Astrocyte (in vitro differentiated cells and primary cell): ENCODE data around the gene ZNF776. TPM values are rescaled to one million over a fixed set of nuclear protein-coding genes. Genes with fewer than 3 reads are reported as not detected.

Experiments
- DNase-seq: peaks from one replicate; pipeline ENCODE4 v3.0.0-alpha.2; 2010; ENCODE audit warnings: low read depth
- FAIRE-seq: peaks from 2 replicates; lab custom pipeline; 2011; peaks lifted over from hg19 to GRCh38; lab: Jason Lieb, UNC
- H2AFZ ChIP-seq: 2 replicates; pipeline ENCODE4 v1.6.0; 2012; ENCODE audit warnings: low read depth, low read length, inconsistent platforms
- H3K27ac ChIP-seq: 2 replicates; pipeline ENCODE4 v1.5.1; 2011; ENCODE audit warnings: low read depth, low read length, inconsistent platforms
- H3K27me3 ChIP-seq: 2 replicates; pipeline ENCODE4 v1.6.0; 2011; ENCODE audit warnings: low read length, inconsistent platforms; ENCODE audit not compliant: insufficient read depth
- H3K36me3 ChIP-seq: 2 replicates; pipeline ENCODE4 v1.5.1; 2011; ENCODE audit warnings: low read length, inconsistent platforms; ENCODE audit not compliant: insufficient read depth
- H3K4me1 ChIP-seq: 2 replicates; pipeline ENCODE4 v1.5.1; 2011; ENCODE audit warnings: low read length, inconsistent platforms; ENCODE audit not compliant: insufficient read depth
- H3K4me2 ChIP-seq: 2 replicates; pipeline ENCODE4 v1.6.0; 2012; ENCODE audit warnings: low read length, inconsistent platforms
- H3K4me3 ChIP-seq: 2 replicates; pipeline ENCODE4 v1.5.1; 2011; ENCODE audit warnings: low read depth, mild to moderate bottlenecking, low read length, inconsistent platforms; ENCODE audit not compliant: insufficient read depth
- H3K79me2 ChIP-seq: 2 replicates; pipeline ENCODE4 v1.6.0; 2012; ENCODE audit warnings: mild to moderate bottlenecking, low read length, inconsistent platforms; ENCODE audit not compliant: insufficient read depth
- H3K9ac ChIP-seq: 2 replicates; pipeline ENCODE4 v1.6.0; 2012; ENCODE audit warnings: mild to moderate bottlenecking, low read length, inconsistent platforms
- H3K9me3 ChIP-seq: 2 replicates; pipeline ENCODE4 v1.5.1; 2012; ENCODE audit warnings: low read depth, mild to moderate bottlenecking, low read length, inconsistent platforms; ENCODE audit not compliant: insufficient read depth
- H4K20me1 ChIP-seq: 2 replicates; pipeline ENCODE4 v1.6.0; 2012; ENCODE audit warnings: low read length, inconsistent platforms; ENCODE audit not compliant: insufficient read depth
- H3K27ac Mint-ChIP-seq: one replicate; pipeline ENCODE4 v1.8.0; 2021; ENCODE audit warnings: mild to moderate bottlenecking, mixed read lengths; ENCODE audit not compliant: unreplicated experiment
- H3K27me3 Mint-ChIP-seq: one replicate; pipeline ENCODE4 v1.8.0; 2021; ENCODE audit warnings: low read depth, mixed read lengths; ENCODE audit not compliant: unreplicated experiment
- H3K36me3 Mint-ChIP-seq: one replicate; pipeline ENCODE4 v1.8.0; 2021; ENCODE audit warnings: low read depth, mixed read lengths; ENCODE audit not compliant: unreplicated experiment
- H3K4me1 Mint-ChIP-seq: one replicate; pipeline ENCODE4 v1.8.0; 2021; ENCODE audit warnings: low read depth, mixed read lengths; ENCODE audit not compliant: unreplicated experiment
- H3K4me3 Mint-ChIP-seq: one replicate; pipeline ENCODE4 v1.8.0; 2021; ENCODE audit warnings: mild to moderate bottlenecking, moderate library complexity, mixed read lengths; ENCODE audit not compliant: unreplicated experiment
- H3K9me3 Mint-ChIP-seq: one replicate; pipeline ENCODE4 v1.8.0; 2021; ENCODE audit warnings: mild to moderate bottlenecking, mixed read lengths; ENCODE audit not compliant: unreplicated experiment
- EZH2 ChIP-seq: IDR thresholded peaks from 2 replicates; pipeline ENCODE4 v1.6.1; 2012; ENCODE audit warnings: mild to moderate bottlenecking, low read length, inconsistent platforms; ENCODE audit not compliant: insufficient read depth
- total RNA-seq: library from RNA; stranded (reverse); gene quantifications from 2 replicates; pipeline ENCODE4 v1.2.1, GENCODE V29; 2021
- TF ChIP-seq, protein P1 (sequence below): IDR thresholded peaks from 2 replicates; pipeline ENCODE4 v1.5.1; 2011; ENCODE audit warnings: low read depth, mild to moderate bottlenecking, inconsistent platforms, low read length, moderate library complexity; ENCODE audit not compliant: insufficient read depth

Gene ZNF776
- total RNA-seq, 1 donor from 2014 or later = 17.4 TPM

DNA sequence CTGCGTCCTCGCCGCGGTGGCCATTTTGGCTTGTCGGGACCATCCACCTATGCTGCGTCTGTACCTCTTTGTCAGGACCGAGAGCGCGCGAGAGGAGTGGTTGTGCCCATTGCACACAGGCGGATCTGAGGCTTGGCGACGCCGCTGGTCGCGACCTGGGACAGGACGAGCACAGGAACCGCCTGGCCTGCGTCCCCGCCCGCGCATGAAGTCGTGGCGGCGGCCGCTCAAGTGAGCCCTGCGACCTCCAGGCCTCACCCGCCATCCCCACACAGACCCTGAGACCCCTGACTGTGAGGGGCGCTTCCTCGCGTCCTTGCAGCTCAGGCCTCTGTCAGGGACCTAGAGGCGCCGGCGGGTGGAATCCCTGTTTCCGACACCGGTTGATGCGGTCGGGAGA, 39.7 kb downstream of the ZNF776 start:
- FAIRE-seq = no peak
- TF ChIP-seq, protein P1, sequence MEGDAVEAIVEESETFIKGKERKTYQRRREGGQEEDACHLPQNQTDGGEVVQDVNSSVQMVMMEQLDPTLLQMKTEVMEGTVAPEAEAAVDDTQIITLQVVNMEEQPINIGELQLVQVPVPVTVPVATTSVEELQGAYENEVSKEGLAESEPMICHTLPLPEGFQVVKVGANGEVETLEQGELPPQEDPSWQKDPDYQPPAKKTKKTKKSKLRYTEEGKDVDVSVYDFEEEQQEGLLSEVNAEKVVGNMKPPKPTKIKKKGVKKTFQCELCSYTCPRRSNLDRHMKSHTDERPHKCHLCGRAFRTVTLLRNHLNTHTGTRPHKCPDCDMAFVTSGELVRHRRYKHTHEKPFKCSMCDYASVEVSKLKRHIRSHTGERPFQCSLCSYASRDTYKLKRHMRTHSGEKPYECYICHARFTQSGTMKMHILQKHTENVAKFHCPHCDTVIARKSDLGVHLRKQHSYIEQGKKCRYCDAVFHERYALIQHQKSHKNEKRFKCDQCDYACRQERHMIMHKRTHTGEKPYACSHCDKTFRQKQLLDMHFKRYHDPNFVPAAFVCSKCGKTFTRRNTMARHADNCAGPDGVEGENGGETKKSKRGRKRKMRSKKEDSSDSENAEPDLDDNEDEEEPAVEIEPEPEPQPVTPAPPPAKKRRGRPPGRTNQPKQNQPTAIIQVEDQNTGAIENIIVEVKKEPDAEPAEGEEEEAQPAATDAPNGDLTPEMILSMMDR = no peak
- no peak for TF ChIP-seq EZH2
- no peak overlapping the region for H3K4me3 Mint-ChIP-seq
- H3K27me3 ChIP-seq = no peaks in the 10 kb centered on the region
- H3K4me1 Mint-ChIP-seq = no peaks in the 10 kb centered on the region
- H3K36me3 ChIP-seq = peaks cover 3% of the 10 kb centered on the region
- peaks cover 35% of the 10 kb centered on the region for H3K36me3 Mint-ChIP-seq
- H3K4me1 ChIP-seq = no peaks in the 10 kb centered on the region
- H3K27ac ChIP-seq = no peak overlapping the region
- H3K79me2 ChIP-seq = peaks cover 30% of the 10 kb centered on the region
- no peaks in the 10 kb centered on the region for H3K9me3 Mint-ChIP-seq
- H3K27ac Mint-ChIP-seq = no peak overlapping the region
- peaks cover 15% of the 10 kb centered on the region for H3K9me3 ChIP-seq
- no peak overlapping the region for H3K4me3 ChIP-seq
- no peaks in the 10 kb centered on the region for H4K20me1 ChIP-seq
- no peak for DNase-seq
- no peaks in the 10 kb centered on the region for H3K27me3 Mint-ChIP-seq
- H3K9ac ChIP-seq = no peak overlapping the region
- no peak overlapping the region for H3K4me2 ChIP-seq
- no peak overlapping the region for H2AFZ ChIP-seq

DNA sequence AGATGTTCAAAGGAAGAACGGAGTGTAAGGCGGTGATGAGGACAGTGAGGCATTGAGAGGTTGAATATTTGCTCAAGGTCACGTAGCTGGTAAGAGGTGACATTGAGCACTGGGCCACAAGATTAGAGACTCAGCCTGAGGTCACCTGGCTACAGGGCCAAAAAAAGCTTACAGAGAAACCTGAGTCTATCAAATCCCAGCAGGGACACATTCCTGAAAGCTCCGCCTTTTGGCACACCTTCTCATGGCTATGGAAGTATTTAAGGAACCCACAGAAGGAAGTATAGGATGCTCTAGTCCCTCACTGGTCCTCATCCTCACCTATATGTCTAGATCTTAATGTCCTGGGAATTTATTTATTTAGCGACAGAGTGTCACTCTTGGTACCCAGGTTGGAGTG, 40.3 kb downstream of the ZNF776 start:
- Histone ChIP-seq H4K20me1 (no peaks in the 10 kb centered on the region), H2AFZ (no peak overlapping the region), H3K79me2 (peaks cover 24% of the 10 kb centered on the region), H3K4me2 (no peak overlapping the region), H3K4me1 (no peaks in the 10 kb centered on the region), H3K27me3 (no peaks in the 10 kb centered on the region), H3K9me3 (peaks cover 14% of the 10 kb centered on the region), H3K36me3 (peaks cover 4% of the 10 kb centered on the region), H3K27ac (no peak overlapping the region), H3K4me3 (no peak overlapping the region), H3K9ac (no peak overlapping the region)
- Mint-ChIP-seq H3K36me3 (peaks cover 38% of the 10 kb centered on the region), H3K27ac (no peak overlapping the region), H3K4me3 (peak overlapping the region; percentile 10), H3K9me3 (no peaks in the 10 kb centered on the region), H3K27me3 (no peaks in the 10 kb centered on the region), H3K4me1 (no peaks in the 10 kb centered on the region)
- DNase-seq (no peak), FAIRE-seq (no peak)
- TF ChIP-seq, protein P1 = no peak
- TF ChIP-seq EZH2 = no peak

DNA sequence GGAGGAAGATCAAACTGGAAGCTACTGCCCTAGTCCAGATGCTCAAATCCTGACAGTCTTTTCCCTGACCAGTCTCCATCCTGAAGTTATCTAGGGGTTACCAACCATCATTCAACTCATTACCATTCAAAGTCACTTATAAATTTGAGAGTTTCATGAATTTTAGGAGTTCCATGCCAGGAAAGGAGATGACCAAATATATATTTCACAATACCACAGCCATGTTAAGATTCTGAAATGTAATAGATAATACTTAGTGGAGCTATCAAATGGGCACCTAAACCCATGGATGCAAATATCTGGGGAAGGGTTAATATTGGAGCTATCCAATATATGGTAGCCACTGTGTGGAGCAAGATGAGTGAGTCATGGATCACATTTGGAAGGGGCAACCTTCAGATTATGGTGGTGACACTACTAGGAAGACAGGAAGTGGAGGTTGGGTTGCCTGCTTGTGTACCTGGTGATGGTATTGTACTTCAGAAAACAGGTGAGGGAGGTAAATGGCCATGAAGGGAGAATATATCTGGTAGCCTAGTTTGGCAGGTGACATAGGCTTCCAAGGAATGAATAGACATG, 41.6 kb downstream of the ZNF776 start:
- H3K27me3 Mint-ChIP-seq = no peaks in the 10 kb centered on the region
- H3K36me3 ChIP-seq = peaks cover 8% of the 10 kb centered on the region
- H3K36me3 Mint-ChIP-seq = peaks cover 41% of the 10 kb centered on the region
- no peaks in the 10 kb centered on the region for H4K20me1 ChIP-seq
- H3K27ac ChIP-seq = no peak overlapping the region
- DNase-seq = no peak
- no peaks in the 10 kb centered on the region for H3K4me1 ChIP-seq
- peak overlapping the region; percentile 4 for H3K4me3 Mint-ChIP-seq
- peaks cover 14% of the 10 kb centered on the region for H3K9me3 ChIP-seq
- H3K27ac Mint-ChIP-seq = peak overlapping the region; percentile 2
- no peaks in the 10 kb centered on the region for H3K9me3 Mint-ChIP-seq
- H3K9ac ChIP-seq = no peak overlapping the region
- H2AFZ ChIP-seq = no peak overlapping the region
- H3K79me2 ChIP-seq = peaks cover 25% of the 10 kb centered on the region
- no peak overlapping the region for H3K4me2 ChIP-seq
- no peak overlapping the region for H3K4me3 ChIP-seq
- no peaks in the 10 kb centered on the region for H3K4me1 Mint-ChIP-seq
- no peaks in the 10 kb centered on the region for H3K27me3 ChIP-seq
- TF ChIP-seq EZH2 = no peak
- TF ChIP-seq, protein P1 = no peak
- no peak for FAIRE-seq
